ENCODE measurements around the gene ANXA6. TPM values are rescaled to one million over a fixed set of nuclear protein-coding genes. Genes with fewer than 3 reads are reported as not detected.

ANXA6 gene
- total and polyA plus RNA-seq, 10 of the 15 experiments (the other 5 are each of a cell fraction or from before 2014, with no cell fraction given): 44.0 to 571 (median 465) TPM

GRCh38 chr5:151097820-151098767, 59.5 kb downstream of the ANXA6 start (continued):
- TF ChIP-seq TCF3 (IDR thresholded peaks at IDR 0.05; ENCODE audit: borderline replicate concordance, insufficient read depth, low read depth, low read length) (0 out of 2 replicates have a peak, but pooled peaks have one; percentile 11), ATF7 (IDR thresholded peaks at IDR 0.05; ENCODE audit: low read depth) (peak; percentile 52), EED (IDR thresholded peaks at IDR 0.05; ENCODE audit: low read depth) (peak; percentile 80), BHLHE40 (IDR thresholded peaks at IDR 0.05; ENCODE audit: borderline replicate concordance in 1 of 2, low read depth in 2 of 2, low read length in 1 of 2) (peak; percentile 54 to 62; a peak in 3 of 4 replicates), ZBTB40 (IDR thresholded peaks at IDR 0.05; ENCODE audit: borderline replicate concordance) (peak; percentile 31; the same call in 1 of the 2 replicates), SIX5 (IDR thresholded peaks at IDR 0.05; ENCODE audit: low read depth, low read length, severe bottlenecking) (no peak), MLLT1 (IDR thresholded peaks at IDR 0.05) (peak; percentile 12; the same call in 1 of the 2 replicates), SMAD1 (IDR thresholded peaks at IDR 0.05; ENCODE audit: low read depth, partially characterized antibody) (no peak), ASH2L (IDR thresholded peaks at IDR 0.05; ENCODE audit: borderline replicate concordance, low read depth) (no peak), SKIL (IDR thresholded peaks at IDR 0.05; ENCODE audit: low read depth, poor library complexity, severe bottlenecking) (peak; percentile 59), ZNF24 (IDR thresholded peaks at IDR 0.05) (0 out of 2 replicates have a peak, but pooled peaks have one; percentile 5), CREM (IDR thresholded peaks at IDR 0.05; ENCODE audit: low read depth) (peak; percentile 64; the same call in 1 of the 2 replicates), ZNF687 (IDR thresholded peaks at IDR 0.05) (peak; percentile 69), ZZZ3 (IDR thresholded peaks at IDR 0.05; ENCODE audit: control insufficient read depth, insufficient read length, low read depth) (no peak), RAD21 (IDR thresholded peaks at IDR 0.05; ENCODE audit: insufficient read depth, low read depth, low read length) (no peak), LARP7 (IDR thresholded peaks at IDR 0.05) (peak; percentile 51; the same call in 1 of the 2 replicates)
